ENCODE measurements around the gene CABLES2.

CABLES2 gene

DNA sequence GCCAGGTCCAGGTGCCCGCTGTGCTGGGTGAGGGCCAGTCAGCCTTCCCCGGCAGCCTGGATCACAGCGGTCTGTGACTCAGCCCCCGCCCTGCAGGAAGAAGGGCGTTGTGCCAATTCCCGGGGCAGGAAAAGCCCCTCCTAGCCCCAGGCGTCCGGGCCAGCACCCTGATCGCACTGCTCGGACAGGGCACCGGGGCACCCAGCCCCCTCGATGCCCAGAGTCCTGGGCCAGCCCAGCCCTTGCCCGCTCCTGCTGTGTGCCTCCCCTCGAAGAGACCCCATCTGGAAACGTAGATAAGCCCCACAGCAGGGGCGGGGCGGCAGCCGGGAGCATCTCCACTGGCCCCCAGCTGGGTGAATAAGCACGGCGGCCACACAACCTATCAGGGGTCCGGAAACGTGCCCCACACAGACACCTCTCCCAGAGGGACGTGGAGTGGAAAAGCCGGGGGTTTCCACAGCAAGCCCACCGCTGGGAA is 49.9 kb downstream of the CABLES2 start:
- DNase-seq, result no peak

DNA sequence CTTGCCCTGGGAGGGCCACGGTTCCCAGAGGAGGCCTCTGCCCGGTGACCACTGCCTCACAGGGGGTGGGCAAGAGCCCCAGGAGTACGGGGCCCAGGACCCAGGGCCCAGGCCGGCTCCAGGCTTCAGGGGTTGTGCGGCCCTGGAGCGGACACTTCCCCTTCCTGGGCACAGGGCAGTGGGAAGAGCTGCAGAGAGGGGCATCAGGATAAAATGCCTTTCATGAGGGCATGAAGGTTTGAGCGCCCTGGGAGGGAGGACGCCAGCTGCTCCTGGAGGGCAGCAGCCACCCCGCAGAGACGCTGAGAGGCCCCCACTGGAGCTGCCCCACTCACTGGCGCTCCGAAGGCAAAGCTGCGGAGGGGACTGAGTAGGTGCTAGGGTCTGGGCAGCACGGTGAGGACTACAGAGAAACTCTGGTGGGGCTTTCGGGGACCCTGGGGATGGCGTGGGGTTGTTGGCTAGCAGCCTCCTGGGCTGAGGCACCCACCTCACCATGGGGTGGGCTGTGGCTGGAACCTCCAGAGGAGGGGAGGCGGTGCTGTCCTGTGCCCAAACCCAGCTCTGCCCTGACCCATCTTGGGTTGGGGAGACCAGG is 50.4 kb downstream of the CABLES2 start:
- DNase-seq, result no peak

GRCh38 chr20:62355878-62356588 is 51.1 kb downstream of the CABLES2 start:
- no peak for DNase-seq

DNA sequence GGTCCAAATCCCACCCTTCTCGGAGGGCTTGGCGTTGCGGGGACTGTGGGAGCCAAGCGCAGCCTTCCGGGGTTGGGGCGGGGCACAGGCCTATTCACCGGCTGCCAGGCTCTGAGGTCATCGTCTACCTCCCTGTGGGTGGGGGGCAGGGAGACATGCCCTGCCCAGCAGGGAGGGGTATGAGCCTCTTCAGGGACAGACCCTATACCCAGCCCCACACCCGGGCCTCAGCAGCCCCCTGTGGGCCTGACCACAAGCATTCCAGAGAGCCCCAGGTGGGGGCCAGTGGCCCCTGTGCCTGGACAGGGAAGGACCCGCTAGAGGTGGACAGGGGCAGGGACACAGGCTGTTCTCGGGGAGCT is 51.6 kb downstream of the CABLES2 start:
- no peak for DNase-seq

- no peak for DNase-seq
Observed at GRCh38 chr20:62354811-62355341, 52.2 kb downstream of the CABLES2 start.

GRCh38 chr20:62354031-62354808 is 52.9 kb downstream of the CABLES2 start:
- no peak for DNase-seq

- no peak for DNase-seq
Observed at GRCh38 chr20:62353289-62354030, 53.6 kb downstream of the CABLES2 start.

DNA sequence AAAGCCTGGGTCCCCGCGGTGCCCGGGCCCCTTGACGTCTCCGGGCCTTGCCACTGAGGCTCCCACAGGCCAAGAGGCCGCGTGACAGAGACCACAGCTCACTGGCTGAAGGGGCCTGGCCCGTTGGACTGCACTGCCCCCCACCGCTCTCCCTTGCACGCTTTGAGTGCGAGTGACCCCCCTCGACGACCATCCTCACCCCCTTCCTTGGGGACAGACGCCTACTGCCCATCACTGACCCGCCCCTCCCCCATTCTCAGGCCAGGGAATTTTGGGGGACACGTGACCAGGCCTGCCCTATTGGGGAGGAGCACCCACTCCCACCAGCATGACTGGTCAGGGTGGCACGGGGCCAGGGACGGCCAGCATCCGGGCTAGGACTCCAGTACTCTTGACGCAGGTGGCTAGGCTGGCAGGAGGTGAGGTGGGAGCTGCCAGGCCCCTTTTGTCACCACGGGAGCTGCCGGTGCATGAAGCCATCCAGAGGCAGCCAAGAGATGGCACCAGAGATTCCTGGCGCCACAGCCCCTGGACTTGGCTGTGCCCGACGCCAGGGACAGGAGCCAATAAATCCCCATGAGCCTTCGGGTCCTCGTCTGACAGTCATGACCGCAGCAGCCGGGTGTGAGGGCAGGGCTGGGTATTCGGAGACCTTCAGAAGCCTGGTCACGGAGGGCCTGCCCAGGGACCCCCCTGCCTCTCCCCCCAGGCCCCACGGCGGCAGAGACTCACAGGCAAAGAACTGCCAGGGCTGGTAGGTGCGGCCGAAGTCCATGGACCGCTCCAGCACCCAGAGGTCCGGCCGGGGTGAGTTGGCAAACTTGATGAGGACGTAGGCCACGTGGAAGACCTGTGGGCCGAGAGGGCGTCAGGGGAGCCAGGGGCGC is 54.4 kb downstream of the CABLES2 start:
- no peak for DNase-seq

- no peak for DNase-seq
Observed at GRCh38 chr20:62351469-62352401, 55.4 kb downstream of the CABLES2 start.

DNA sequence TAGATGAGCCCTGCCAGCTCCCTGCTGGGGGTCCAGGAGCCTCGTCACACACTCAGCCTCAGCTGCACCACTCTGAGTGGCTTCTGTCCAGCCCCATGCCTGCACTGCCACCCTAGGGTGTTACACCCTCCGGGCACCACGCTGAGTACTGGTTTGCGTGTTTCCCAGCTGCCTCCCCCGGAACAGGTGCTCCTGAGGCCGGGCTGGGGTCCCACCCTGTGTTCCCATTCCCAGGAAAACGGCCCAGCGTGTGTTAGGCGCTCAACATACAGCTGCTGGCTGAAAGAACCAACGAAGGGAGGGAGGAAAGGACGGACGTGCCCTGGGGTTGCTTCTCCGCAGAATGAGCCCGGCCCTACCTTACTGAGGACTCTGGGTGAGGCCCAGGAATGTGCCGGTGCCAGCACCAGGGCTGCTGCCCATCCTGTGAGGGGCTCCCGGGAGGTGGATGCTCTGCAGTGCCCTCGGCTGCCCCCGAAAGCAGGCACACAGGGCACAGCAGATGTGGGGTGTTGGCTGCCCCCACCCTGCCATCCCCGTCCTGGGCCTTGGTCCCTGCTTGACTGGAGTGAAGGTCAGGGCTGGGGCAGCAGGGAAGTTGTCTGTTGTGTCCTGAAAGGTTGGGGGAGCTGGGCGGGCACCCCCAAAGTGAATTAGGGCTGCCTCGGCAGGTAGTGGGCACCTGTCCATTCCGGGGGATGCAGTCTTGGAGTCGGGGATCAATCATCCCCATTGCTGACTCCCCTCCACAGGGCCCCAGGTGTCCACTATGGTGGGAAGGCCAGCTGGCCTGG is 56.3 kb downstream of the CABLES2 start:
- DNase-seq, result no peak

DNA sequence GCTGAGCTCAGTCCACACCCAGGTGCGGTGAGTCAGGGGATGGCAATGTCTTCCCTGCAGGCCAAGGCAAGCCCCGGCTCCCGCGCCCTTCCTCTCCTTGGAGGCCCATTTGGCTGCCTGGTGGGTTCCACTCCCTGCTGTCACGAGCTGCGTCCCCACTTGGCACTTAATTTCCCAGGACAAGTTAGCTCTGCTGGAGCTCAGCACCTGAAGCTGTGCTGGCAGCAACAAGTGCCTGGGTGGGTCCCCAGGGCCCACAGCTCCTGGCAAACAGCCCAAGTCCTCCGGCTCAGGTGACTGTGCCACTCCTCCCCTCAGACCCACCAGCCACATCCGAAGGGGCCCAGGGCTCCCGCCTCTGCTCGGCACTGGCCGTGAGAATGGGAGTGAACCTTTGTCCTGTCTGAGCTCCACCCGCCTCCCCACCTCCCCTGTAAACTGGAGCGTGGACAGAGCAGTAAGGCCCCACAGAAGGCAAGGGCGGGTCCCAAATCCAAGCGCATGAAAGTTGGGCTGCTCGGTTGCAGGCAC is 56.9 kb downstream of the CABLES2 start:
- DNase-seq, result no peak

GRCh38 chr20:62349556-62350097 is 57.5 kb downstream of the CABLES2 start:
- no peak for DNase-seq

DNA sequence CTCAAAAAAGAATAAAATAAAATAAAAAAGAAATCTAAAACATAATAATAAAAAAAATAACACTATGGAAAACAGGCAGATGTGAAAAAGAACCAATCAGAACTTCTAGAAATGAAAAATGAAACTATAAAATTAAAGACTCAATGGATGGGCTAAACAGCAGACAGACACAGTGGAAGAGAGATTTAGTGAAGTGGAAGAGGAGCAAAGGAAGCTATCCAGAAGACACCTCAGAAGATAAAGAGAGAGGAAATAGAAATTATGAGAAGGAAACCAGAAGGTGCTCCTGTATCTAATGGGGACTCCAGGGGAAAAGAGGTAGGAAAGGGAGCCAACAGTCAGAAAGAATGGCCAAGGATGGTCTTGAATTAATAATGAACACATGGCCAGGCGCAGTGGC is 58.5 kb downstream of the CABLES2 start:
- DNase-seq, result no peak

DNA sequence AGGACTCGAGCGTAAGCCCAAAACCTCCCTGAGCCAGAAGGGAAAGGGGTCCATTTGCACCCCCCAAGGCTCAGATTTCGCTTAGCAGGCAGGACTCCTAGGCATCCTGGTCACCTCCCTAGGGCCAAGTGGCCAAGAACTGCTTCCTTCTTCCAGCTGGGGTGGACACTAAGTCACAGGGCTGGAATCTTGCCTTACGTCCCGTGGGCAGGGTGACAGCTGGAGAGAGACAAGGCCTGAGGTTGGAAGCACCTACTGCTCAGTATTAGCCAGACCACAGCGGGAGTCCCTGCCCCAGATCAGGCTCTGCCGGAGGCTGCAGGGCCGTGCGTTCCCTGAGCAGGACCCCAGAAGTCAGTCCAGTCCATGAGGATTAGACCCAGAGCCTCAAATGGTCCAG is 59.6 kb downstream of the CABLES2 start:
- no peak for DNase-seq

GRCh38 chr20:62347151-62347404 is 60.0 kb downstream of the CABLES2 start:
- DNase-seq, result no peak

GRCh38 chr20:62346398-62347150 is 60.5 kb downstream of the CABLES2 start:
- DNase-seq, result no peak

- DNase-seq, result no peak
Observed at GRCh38 chr20:62345681-62346370, 61.3 kb downstream of the CABLES2 start.

DNA sequence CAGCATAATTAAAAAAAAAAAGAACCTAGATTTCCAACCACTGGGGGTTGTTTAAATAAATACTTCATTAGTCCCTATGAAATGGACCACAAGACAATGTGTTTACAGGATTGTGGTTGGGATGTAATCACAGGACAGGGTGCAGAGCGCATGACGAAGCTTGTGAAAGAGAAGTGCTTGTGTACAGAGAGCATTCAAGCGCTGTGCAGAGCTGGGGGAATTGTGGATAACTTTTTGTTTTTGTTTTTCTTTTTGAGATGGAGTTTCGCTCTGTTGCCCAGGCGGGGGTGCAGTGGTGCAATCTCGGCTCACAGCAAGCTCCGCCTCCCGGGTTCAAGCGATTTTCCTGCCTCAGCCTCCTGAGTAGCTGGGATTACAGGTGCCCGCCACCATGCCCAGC is 62.3 kb downstream of the CABLES2 start:
- no peak for DNase-seq

Measured in RPMI8226 (cell line).